Measurements from ENCODE around the gene NTN3. TPM values are rescaled to one million over a fixed set of nuclear protein-coding genes. Genes with fewer than 3 reads are reported as not detected.
A peak's percentile ranks its signal among the peaks of the same experiment; 100 is the strongest.

Gene NTN3
- total RNA-seq, 2 experiments from 2014 or later: not detected

GRCh38 chr16:2518823-2519710, 48.0 kb downstream of the NTN3 start:
- POLR2A ChIA-PET: interaction anchor here (0.9 to 6.2 kb wide), 4 partner anchors 8 to 364 kb away, joined by 3 to 67 read pairs (median 4); partner anchors contain the start of genes CEMP1 and TRAF7
- DNase-seq: no peak
- intact Hi-C loops (cut with micrococcal nuclease): no loop called here

GRCh38 chr16:2519711-2520080, 48.6 kb downstream of the NTN3 start:
- TF ChIP-seq CTCF (IDR thresholded peaks at IDR 0.05): no peak
- intact Hi-C loops (cut with micrococcal nuclease): no loop called here
- peaks cover 55% of the 10 kb centered on the region for H3K4me1 Mint-ChIP-seq (ENCODE audit: low read depth)
- peak overlapping the region; percentile 48 for H3K4me3 Mint-ChIP-seq
- ChIA-PET CTCF (interaction anchor here (0.7 to 1.4 kb wide), 3 partner anchors 13 to 1792 kb away, joined by 3 to 4 read pairs (median 3); no protein-coding TSS in a partner anchor), POLR2A (interaction anchor here (0.8 to 6.2 kb wide), 7 partner anchors 9 to 366 kb away, joined by 3 to 67 read pairs (median 5); partner anchors contain the start of genes CEMP1, PDPK1 and TEDC2)
- no peaks in the 10 kb centered on the region for H3K9me3 Mint-ChIP-seq
- ATAC-seq (no peak), DNase-seq (no peak)
- peak overlapping the region; percentile 83 for H3K27ac Mint-ChIP-seq
- H3K36me3 Mint-ChIP-seq (ENCODE audit: low read depth): peaks cover 21% of the 10 kb centered on the region
- H3K27me3 Mint-ChIP-seq: no peaks in the 10 kb centered on the region

More at GRCh38 chr16:2518823-2519710, 48.0 kb downstream of the NTN3 start:
- no peak for TF ChIP-seq CTCF (IDR thresholded peaks at IDR 0.05)
- no peak for ATAC-seq
- Mint-ChIP-seq H3K27ac (peak overlapping the region; percentile 83), H3K27me3 (no peaks in the 10 kb centered on the region), H3K4me1 (ENCODE audit: low read depth) (peaks cover 51% of the 10 kb centered on the region), H3K9me3 (no peaks in the 10 kb centered on the region), H3K36me3 (ENCODE audit: low read depth) (peaks cover 18% of the 10 kb centered on the region), H3K4me3 (peak overlapping the region; percentile 48)
- CTCF ChIA-PET: interaction anchor here (1.0 to 1.4 kb wide), 2 partner anchors 14 to 18 kb away, joined by 3 to 4 read pairs; no protein-coding TSS in a partner anchor

- H3K27me3 Mint-ChIP-seq: no peaks in the 10 kb centered on the region
- no peaks in the 10 kb centered on the region for H3K9me3 Mint-ChIP-seq
- POLR2A ChIA-PET: interaction anchor here (0.8 to 6.2 kb wide), 8 partner anchors 8 to 538 kb away, joined by 3 to 67 read pairs (median 4); partner anchors contain the start of genes CEMP1, PDPK1 and TEDC2
- CTCF ChIA-PET: interaction anchor here (0.7 to 1.4 kb wide), 4 partner anchors 13 to 1792 kb away, joined by 3 to 4 read pairs (median 4); partner anchors contain the start of gene CCNF
- no peak for TF ChIP-seq CTCF (IDR thresholded peaks at IDR 0.05)
- peak; percentile 71 for ATAC-seq
- DNase-seq: peak; percentile 94
- peaks cover 49% of the 10 kb centered on the region for H3K4me1 Mint-ChIP-seq (ENCODE audit: low read depth)
- peaks cover 20% of the 10 kb centered on the region for H3K36me3 Mint-ChIP-seq (ENCODE audit: low read depth)
- H3K4me3 Mint-ChIP-seq: peak within 1 kb of the TSS; percentile 83
- peak within 1 kb of the TSS; percentile 92 for H3K27ac Mint-ChIP-seq
- intact Hi-C loops (cut with micrococcal nuclease): no loop called here
These were observed 49.1 kb downstream of the NTN3 start, which contains the start of gene AMDHD2 for GRCh38 chr16:2520097-2520783. Gene AMDHD2, plus strand, starts transcription at chr16:2520371. Its CDS starts 88 bp downstream, at chr16:2520459.

GRCh38 chr16:2520784-2521531, 49.9 kb downstream of the NTN3 start:
- H3K27ac Mint-ChIP-seq: peak overlapping the region; percentile 92
- CTCF ChIA-PET: interaction anchor here (1.1 to 1.4 kb wide), 3 partner anchors 12 to 92 kb away, joined by 3 to 4 read pairs (median 4); partner anchors contain the start of gene CCNF
- ATAC-seq (peak; percentile 54), DNase-seq (peak; percentile 67)
- H3K36me3 Mint-ChIP-seq (ENCODE audit: low read depth): peaks cover 18% of the 10 kb centered on the region
- H3K4me3 Mint-ChIP-seq: peak overlapping the region; percentile 83
- intact Hi-C loops (cut with micrococcal nuclease): no loop called here
- peaks cover 42% of the 10 kb centered on the region for H3K4me1 Mint-ChIP-seq (ENCODE audit: low read depth)
- no peaks in the 10 kb centered on the region for H3K9me3 Mint-ChIP-seq
- no peak for TF ChIP-seq CTCF (IDR thresholded peaks at IDR 0.05)
- no peaks in the 10 kb centered on the region for H3K27me3 Mint-ChIP-seq
- POLR2A ChIA-PET: interaction anchor here (0.6 to 6.2 kb wide), 8 partner anchors 8 to 556 kb away, joined by 3 to 67 read pairs (median 4); partner anchors contain the start of genes CEMP1, PDPK1, RPS2 and TEDC2

Small RNAs within 50 kb of the gene (microRNA-seq; reads per million reads assigned to microRNA genes)
- not detected for gene MIR6767 (ENCODE audit: borderline microRNAs expressed, borderline replicate concordance)
- gene MIR6768 (ENCODE audit: borderline microRNAs expressed, borderline replicate concordance): 1.2 reads per million

Other genes starting within 250 kb of the NTN3 start
- gene E4F1, start 247.7 kb upstream of the NTN3 start, total RNA-seq: 10 to 100 TPM; 19.4 to 21.1 TPM
- under 1 TPM; 0.32 to 0.51 TPM for gene DNASE1L2, start 234.9 kb upstream of the NTN3 start, total RNA-seq
- gene ECI1, start 219.7 kb upstream of the NTN3 start, total RNA-seq: 10 to 100 TPM; 37.4 to 40.5 TPM
- 100 to 1,000 TPM; 334 to 358 TPM for gene RNPS1, start 203.2 kb upstream of the NTN3 start, total RNA-seq
- gene ABCA3, start 130.6 kb upstream of the NTN3 start, total RNA-seq: 1 to 10 TPM; 2.9 to 3.6 TPM
- gene CCNF, start 41.9 kb upstream of the NTN3 start, total RNA-seq: 10 to 100 TPM; 43.5 TPM
- 10 to 100 TPM; 23.2 to 30.7 TPM for gene TEDC2, start 11.2 kb upstream of the NTN3 start, total RNA-seq
- 10 to 100 TPM; 16.6 to 16.7 TPM for gene TBC1D24, start 3.8 kb downstream of the NTN3 start, total RNA-seq
- gene ATP6V0C, start 42.7 kb downstream of the NTN3 start, total RNA-seq: 10 to 100 TPM; 85.9 to 88.6 TPM
- gene AMDHD2, start 49.1 kb downstream of the NTN3 start, total RNA-seq: 10 to 100 TPM; 28.2 to 29.0 TPM
- not detected for gene CEMP1, start 60.1 kb downstream of the NTN3 start, total RNA-seq
- 10 to 100 TPM; 32.4 to 33.9 TPM for gene PDPK1, start 66.7 kb downstream of the NTN3 start, total RNA-seq
- 10 to 100 TPM; 26.0 to 27.3 TPM for gene KCTD5, start 211.2 kb downstream of the NTN3 start, total RNA-seq
- gene PRSS27, start 248.9 kb downstream of the NTN3 start, total RNA-seq: 1 to 10 TPM; 1.2 to 1.4 TPM